ENCODE data around the gene ZNF273.
"Not testable (repeated sequence)": the region's sequence is repeated elsewhere in the genome, so short reads cannot be mapped to it uniquely, and the experiment has no call there.

ZNF273 gene

DNA sequence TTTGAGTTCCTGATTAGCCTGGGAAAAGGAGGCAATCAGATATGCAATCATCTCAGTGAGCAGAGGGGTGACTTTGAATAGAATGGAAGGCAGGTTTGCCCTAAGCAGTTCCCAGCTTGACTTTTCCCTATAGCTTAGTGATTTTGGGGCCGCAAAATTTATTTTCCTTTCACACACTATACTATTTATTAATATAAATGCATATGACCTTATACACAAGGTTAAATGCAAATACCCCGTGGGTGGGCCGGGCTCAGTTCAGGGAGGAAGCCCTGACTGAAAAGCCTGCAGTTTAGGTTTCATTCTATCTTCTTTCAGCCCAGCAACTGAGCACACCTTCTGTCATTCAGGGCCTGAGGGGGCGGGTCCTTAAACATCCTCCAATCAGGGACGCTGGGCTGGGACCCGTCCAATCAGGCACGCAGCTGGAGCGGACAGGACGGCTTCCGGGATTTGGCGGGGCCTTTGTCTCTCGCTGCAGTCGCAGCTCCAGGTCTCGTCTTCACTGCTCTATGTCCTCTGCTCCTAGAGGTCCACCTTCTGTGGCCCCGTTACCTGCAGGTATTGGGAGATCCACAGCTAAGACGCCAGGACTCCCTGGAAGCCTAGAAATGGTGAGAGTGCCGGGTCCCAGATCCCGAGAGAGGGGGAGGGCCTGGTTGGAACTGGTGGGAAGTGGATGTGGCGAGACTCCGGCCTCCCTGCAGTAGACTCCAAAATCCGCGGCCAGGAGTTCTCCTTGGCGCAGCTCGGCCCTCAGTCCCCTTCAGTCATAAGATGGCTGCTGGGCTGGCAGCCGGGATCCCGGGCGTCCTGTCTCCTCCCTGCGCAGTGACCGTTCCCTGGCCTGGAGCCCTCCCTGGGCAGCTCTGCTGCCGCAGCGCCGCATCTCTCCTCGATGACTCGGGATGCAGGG is at the start of gene ZNF273:
TSS of gene ZNF273 (plus strand) at position 468 of the 916 bp plus-strand sequence. CDS start at position 513, 45 bp downstream.
- DNase-seq (ENCODE audit: low read depth in 2 of 2), result peak; percentile 78 to 84

GRCh38 chr7:64853679-64854078 is 49.4 kb upstream of the ZNF273 start:
- DNase-seq (ENCODE audit: low read depth in 2 of 2), result no peak

DNA sequence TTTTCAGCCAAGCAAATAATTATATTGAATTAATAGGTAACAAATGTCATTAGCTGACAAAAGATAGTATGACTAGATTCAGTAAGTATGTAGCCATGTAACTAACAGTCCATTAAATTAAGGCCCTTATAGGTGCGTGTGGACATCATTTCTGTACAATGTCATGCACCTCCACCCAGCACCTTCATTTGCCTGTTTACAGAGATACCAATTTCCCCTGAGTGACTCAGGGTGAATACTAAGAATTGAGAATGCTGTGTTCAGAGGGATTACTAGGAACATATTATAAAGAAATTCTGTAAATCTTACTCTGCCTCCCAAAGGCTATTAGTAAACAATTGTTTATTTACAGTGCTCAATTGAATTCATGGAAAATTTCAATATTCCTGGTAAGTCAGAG is 48.1 kb upstream of the ZNF273 start:
- DNase-seq (ENCODE audit: low read depth in 2 of 2), result no peak

- DNase-seq (ENCODE audit: low read depth in 2 of 2), result no peak
Measured at GRCh38 chr7:64863021-64863420, 40.1 kb upstream of the ZNF273 start.

DNA sequence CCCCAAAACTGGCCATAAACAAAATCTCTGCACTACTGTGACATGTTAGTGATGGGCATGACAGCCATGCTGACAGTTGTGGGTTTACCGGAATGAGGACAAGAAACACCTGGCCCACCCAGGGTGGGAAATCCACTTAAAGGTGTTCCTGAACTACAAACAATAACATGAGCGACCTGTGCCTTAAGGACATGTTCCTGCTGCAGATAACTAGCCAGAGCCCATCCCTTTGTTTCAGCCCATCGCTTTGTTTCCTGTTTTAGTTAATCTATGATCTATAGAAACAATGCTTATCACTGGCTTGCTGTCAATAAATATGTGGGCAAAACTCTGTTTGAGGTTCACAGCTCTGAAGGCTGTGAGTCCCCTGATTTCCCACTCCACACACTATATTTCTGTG is 39.5 kb upstream of the ZNF273 start:
- not testable (repeated sequence) for DNase-seq (ENCODE audit: low read depth in 2 of 2)

GRCh38 chr7:64863969-64864368 is 39.1 kb upstream of the ZNF273 start:
- DNase-seq (ENCODE audit: low read depth in 2 of 2), result no peak

GRCh38 chr7:64867863-64868440 is 35.1 kb upstream of the ZNF273 start:
- no peak for DNase-seq (ENCODE audit: low read depth in 2 of 2)

GRCh38 chr7:64868499-64868898 is 34.6 kb upstream of the ZNF273 start:
- DNase-seq (ENCODE audit: low read depth in 2 of 2), result no peak

GRCh38 chr7:64869121-64869725 is 33.9 kb upstream of the ZNF273 start:
- DNase-seq (ENCODE audit: low read depth in 2 of 2), result no peak

- no peak for DNase-seq (ENCODE audit: low read depth in 2 of 2)
Measured at GRCh38 chr7:64869912-64870562, 33.0 kb upstream of the ZNF273 start.

DNA sequence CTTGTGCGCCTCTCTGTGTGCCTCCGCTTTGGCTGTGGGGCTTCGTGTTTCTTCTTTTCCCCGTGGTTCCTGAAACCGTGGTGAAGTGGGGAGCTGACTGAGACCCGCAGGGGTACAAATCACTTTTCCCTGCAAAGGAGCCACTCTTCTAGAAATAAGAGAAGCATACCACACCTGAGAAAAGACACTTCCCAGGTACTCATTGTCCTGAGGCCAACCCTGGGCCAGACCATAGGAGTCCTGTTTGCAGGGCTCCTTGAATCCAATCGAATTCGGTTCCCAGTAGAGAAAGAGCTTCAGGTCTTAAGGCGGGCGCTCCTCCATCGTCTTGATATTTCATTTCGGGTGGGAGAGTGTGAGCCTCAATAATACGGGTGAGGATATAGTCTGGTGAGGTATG is 32.4 kb upstream of the ZNF273 start:
- DNase-seq (ENCODE audit: low read depth in 2 of 2), result no peak

DNA sequence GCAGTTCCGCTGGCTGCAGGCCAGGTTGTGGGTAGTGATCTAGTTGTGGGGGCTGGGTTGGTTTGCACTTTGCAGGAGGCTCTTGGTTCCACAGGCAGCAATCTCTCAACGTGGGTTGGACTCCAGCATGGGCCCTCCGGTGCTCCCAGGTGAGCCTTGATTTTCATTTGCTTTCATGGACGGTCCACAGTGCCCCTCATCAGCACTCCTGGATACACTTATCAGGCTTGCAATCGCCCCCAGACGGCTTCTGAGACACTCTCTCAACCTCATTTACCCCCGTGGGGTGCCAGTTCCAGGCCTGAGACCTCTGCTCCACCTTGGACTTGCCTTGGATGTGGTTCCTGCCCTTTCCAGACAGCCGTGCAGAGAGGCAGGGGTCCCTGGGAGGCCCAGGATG is 31.3 kb upstream of the ZNF273 start:
- DNase-seq (ENCODE audit: low read depth in 2 of 2), result no peak

DNA sequence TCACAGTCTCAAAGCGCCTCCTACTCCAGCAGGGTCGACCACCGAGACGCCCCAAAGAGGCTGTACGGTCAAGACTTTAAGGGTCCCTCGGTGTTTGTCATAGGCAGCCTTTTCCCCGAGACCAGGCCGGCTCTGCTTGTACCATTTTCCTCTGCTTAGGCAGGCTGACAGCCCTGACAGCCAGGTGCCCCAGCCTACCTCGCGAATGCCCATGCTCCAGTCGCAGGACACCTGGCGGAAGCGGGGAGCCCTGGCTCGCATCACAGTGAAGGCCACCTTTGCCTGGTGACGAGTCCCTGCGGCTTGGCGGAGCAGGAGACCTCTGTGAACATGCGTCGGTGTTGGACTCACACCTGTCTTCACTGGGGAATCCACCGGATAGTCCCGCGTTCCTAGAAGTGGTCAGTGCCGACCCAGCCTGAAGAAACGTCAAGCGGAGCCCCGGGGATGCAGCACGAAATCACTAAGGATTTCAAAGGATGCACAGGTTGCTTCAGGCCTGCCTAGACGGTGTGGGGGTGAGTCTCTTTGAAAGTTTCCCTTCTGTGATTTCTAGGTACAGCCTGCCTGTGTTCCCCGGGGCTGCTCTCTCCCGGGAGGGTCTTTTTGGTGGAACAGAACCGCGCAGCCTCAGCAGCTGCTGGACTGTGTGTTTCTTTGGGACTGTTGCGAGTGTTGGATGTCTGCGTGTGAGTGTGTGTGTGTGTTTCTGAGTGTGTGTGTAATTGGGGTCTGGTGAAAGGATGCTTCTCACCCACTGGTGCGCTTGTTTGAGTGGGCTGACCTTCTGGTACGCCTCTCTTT is 30.5 kb upstream of the ZNF273 start:
- DNase-seq (ENCODE audit: low read depth in 2 of 2), result no peak

GRCh38 chr7:64873155-64873500 is 29.9 kb upstream of the ZNF273 start:
- no peak for DNase-seq (ENCODE audit: low read depth in 2 of 2)

GRCh38 chr7:64873517-64873916 is 29.6 kb upstream of the ZNF273 start:
- DNase-seq (ENCODE audit: low read depth in 2 of 2), result no peak

DNA sequence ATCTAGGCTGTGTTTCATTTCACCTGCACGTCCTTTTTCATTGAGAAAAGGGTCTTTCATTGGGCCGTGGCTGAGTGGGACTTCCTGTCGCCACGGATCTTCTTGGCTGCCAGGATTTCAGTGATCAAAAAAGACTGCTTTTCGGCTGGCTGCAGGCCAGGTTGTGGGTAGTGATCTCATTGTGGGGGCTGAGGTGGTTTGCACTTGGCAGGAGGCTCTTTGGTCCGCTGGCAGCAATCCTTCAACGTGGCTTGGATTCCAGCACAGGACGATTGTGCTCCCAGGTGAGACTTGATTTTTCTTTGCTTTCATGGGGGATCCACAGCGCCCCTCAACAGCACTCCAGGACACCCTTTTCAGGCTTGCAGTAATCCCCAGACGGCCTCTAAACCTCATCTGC is 29.0 kb upstream of the ZNF273 start:
- no peak for DNase-seq (ENCODE audit: low read depth in 2 of 2)

DNA sequence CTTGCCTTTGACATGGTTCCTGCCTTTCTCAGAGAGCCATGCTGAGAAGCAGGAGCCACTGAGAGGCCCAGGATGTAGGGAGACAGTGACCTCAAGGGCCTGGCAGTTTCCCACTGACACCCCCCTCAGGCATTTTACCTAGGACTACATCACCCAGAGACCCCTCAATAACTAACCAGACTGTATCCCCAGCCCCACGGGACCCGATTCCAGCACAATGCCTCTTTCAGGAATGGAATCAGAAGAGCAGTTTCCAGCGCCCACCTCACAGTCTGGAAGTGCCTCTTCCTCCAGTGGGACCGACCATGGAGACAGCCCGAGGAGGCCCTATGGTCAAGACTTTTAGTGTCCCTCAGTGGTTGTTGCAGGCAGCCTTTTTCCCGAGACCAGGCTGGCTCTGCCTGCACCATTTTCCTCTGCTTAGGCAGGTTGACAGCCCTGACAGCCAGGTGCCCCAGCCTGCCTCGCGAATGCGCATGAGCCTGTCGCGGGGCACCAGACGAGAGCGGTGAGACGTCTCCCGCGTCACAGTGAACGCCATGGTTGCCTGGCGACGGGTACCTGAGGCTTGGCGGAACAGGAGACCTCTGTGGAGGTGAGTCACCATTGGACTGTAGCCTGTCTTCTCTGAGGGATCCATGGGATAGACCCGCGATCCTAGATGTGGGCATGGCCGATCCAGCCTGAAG is 28.4 kb upstream of the ZNF273 start:
- no peak for DNase-seq (ENCODE audit: low read depth in 2 of 2)

DNA sequence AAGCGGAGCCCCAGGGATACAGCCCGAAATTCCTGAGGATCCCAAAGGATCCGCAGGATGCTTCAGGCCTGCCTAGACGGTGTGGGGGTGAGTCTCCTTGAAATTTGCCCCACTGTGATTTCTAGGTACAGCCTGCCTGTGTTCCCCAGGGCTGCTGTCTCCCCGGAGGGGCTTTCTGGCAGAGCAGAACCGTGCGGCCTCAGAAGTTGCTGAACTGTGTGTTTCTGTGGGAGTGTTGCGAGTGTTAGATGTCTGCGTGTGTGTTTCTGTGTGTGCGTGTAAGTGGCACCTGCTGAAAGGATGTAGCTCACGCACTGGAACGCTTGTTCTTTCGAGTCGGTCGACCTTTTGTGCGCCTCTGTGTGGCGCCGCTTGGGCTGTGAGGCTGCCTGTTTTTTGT is 27.8 kb upstream of the ZNF273 start:
- no peak for DNase-seq (ENCODE audit: low read depth in 2 of 2)

- DNase-seq (ENCODE audit: low read depth in 2 of 2), result no peak
Measured at GRCh38 chr7:64875658-64876406, 27.2 kb upstream of the ZNF273 start.
